Umbilical cord (tissue), 2 donors: ENCODE results near the gene TBL2. TPM values are rescaled to one million over a fixed set of nuclear protein-coding genes. Genes with fewer than 3 reads are reported as not detected.
"Not testable (repeated sequence)": the region's sequence is repeated elsewhere in the genome, so short reads cannot be mapped to it uniquely, and the experiment has no call there.

ENCODE experiments used
- DNase-seq: peaks from one replicate; pipeline ENCODE4 v3.0.0-alpha.2; 2015; ENCODE audit warnings: low spot score
- total RNA-seq: library from RNA; depleted of rRNA; stranded (reverse); fragments of >200 nt; gene quantifications from one replicate; pipeline ENCODE4 v1.2.3, GENCODE V29; 2014; ENCODE audit warnings: low replicate concordance; ENCODE audit not compliant: insufficient read depth

TBL2 gene
- total RNA-seq, 1 donor from 2014 or later: 19.7 TPM

- DNase-seq: peak; percentile 43
Observed at GRCh38 chr7:73606801-73607691, 28.7 kb upstream of the TBL2 start.

GRCh38 chr7:73605601-73606220 is 27.3 kb upstream of the TBL2 start:
- DNase-seq: no peak

- no peak for DNase-seq
Observed at GRCh38 chr7:73602721-73603651, 24.6 kb upstream of the TBL2 start.

GRCh38 chr7:73599916-73600315 is 21.5 kb upstream of the TBL2 start:
- no peak for DNase-seq

- no peak for DNase-seq
Observed at GRCh38 chr7:73599151-73599882, 20.9 kb upstream of the TBL2 start.

GRCh38 chr7:73597978-73598782 is 19.8 kb upstream of the TBL2 start:
- no peak for DNase-seq

GRCh38 chr7:73596191-73597065 is 18.0 kb upstream of the TBL2 start:
- DNase-seq: no peak

GRCh38 chr7:73595358-73595757 is 17.0 kb upstream of the TBL2 start:
- DNase-seq: no peak

- no peak for DNase-seq
Observed at GRCh38 chr7:73593207-73594045, 15.0 kb upstream of the TBL2 start.

- no peak for DNase-seq
Observed at GRCh38 chr7:73586911-73587310, 8.5 kb upstream of the TBL2 start.

GRCh38 chr7:73585196-73585595 is 6.8 kb upstream of the TBL2 start:
- DNase-seq: no peak

- DNase-seq: no peak
Observed at GRCh38 chr7:73582664-73583202, 4.4 kb upstream of the TBL2 start.

- not testable (repeated sequence) for DNase-seq
Observed at GRCh38 chr7:73581006-73581405, 2.6 kb upstream of the TBL2 start.

- DNase-seq: no peak
Observed at GRCh38 chr7:73577627-73578341, 595 bp downstream of the TBL2 start.

GRCh38 chr7:73573791-73574190 is 4.6 kb downstream of the TBL2 start:
- no peak for DNase-seq

- no peak for DNase-seq
Observed at GRCh38 chr7:73573276-73573675, 5.1 kb downstream of the TBL2 start.

- DNase-seq: no peak
Observed at GRCh38 chr7:73572767-73573186, 5.6 kb downstream of the TBL2 start.
